HG02623 (cell line): ENCODE measurements around the gene TLR4.
A peak's percentile ranks its signal among the peaks of the same experiment; 100 is the strongest.

ENCODE experiments used
- ATAC-seq: cut with Tn5 transposase; IDR thresholded peaks from one replicate; pipeline ENCODE4 v1.9.1; 2021; ENCODE audit warnings: moderate library complexity; ENCODE audit not compliant: unreplicated experiment

The TLR4 gene

DNA sequence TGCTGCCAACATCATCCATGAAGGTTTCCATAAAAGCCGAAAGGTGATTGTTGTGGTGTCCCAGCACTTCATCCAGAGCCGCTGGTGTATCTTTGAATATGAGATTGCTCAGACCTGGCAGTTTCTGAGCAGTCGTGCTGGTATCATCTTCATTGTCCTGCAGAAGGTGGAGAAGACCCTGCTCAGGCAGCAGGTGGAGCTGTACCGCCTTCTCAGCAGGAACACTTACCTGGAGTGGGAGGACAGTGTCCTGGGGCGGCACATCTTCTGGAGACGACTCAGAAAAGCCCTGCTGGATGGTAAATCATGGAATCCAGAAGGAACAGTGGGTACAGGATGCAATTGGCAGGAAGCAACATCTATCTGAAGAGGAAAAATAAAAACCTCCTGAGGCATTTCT, 10.1 kb downstream of the TLR4 start:
- no peak for ATAC-seq

DNA sequence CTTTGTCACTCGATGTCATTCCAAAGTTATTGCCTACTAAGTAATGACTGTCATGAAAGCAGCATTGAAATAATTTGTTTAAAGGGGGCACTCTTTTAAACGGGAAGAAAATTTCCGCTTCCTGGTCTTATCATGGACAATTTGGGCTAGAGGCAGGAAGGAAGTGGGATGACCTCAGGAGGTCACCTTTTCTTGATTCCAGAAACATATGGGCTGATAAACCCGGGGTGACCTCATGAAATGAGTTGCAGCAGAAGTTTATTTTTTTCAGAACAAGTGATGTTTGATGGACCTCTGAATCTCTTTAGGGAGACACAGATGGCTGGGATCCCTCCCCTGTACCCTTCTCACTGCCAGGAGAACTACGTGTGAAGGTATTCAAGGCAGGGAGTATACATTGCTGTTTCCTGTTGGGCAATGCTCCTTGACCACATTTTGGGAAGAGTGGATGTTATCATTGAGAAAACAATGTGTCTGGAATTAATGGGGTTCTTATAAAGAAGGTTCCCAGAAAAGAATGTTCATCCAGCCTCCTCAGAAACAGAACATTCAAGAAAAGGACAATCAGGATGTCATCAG, 11.3 kb downstream of the TLR4 start:
- ATAC-seq: no peak

DNA sequence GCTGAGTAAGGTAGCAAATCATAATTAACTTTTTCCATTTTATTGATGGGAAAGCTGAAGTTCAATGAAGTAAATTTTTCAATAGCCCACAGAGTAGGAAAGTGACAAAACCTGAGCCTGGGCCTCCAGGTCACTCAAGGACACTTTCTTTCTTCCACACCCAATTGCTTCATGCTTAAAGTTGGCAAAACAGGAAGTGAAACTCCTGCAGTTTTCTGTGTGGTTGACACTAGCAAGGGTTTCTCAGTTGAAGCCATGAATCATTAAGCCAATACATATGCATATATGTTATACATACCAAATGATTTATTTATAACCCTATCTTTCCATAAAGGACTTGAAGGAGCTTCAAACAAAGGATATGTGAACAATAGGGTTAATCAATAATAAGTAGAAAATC, 13.9 kb downstream of the TLR4 start:
- ATAC-seq: peak; percentile 99

DNA sequence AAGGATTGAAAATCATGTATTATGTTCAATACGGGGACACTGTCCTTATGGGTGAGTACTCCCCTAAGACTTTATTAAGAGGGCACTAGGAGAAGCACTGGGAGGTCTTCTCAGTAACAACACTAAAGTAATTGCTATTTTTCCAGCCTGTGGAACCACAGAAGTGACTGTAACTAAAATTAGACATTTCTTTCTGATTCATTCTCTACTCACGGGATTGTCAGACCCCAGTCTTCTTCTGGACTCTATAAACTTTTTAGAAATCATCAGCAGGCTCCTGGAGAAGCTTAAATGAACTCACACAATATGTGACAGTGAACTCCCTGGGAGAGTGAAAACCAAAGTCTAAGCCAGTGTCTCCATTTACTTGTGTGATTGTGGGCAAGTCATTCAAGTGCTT, 14.5 kb downstream of the TLR4 start:
- no peak for ATAC-seq

DNA sequence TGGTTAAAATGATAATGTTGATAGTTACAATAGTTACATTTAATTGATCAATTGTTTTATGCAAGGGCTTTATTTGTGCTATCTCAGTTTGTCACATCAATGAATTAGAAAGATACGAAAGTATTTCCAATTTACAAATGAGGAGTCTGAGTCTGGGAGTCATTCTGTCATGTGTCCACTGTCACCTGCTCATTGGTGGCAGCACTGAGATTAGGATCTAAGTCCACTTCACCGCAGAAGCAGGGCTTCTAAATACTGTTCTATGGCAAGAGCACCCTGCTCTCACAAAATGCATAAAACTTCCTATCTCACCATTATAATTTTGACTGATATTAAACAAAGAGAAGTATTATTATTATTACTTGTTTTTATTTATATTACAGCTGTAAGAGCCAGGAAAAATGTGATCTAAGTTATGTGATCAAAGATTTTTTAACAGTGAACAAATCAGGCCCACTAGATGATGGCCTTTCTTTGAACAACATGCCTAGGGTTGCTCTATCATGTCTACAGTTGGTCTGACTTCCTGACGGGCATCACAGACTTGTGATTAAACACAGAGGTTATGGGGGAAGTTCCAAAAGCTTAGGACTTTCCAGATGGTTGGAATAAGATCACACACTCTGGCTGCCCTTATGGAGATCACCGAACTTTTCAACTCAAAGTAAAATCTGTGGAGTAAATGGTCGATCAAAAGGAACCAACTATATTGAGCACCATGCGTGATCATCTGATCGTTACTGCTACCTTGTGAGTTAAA, 15.1 kb downstream of the TLR4 start:
- no peak for ATAC-seq

DNA sequence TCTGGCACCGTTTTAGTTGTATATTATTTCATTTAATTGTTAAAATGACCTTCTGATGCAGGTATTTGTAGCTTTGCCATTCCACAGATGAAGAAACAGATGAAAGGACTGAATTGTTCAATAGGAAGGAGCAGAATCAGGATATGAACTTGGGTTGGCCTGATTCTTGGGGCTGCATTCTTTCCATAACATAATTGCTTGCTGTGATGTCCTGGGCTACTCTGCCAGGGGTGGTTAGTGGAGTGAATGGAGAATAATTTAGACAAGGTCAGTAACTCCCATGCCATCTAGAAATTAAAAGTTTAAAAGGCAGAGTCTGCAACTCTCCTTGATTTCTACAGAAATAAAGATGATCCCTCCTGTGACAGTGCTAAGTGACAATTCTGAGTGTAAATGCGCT, 15.9 kb downstream of the TLR4 start:
- no peak for ATAC-seq

DNA sequence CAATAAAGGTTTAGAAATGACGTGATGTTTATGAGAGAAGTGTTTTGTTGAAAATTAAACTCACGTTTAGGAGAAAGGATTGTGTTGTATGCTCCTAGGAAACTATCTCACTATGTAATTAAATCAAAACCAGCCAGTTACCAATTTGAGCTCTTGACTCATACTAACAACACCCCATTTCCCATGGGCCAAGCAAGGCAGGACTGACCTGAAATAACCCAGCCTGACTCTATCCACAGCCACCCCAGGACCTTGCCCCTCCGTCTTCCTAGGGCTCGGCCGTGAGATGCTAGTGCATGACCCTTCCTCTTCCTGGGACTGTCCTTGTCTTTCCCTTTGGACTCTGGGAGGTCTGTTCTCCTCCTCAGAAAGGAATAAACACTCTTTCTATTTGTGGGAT, 16.4 kb downstream of the TLR4 start:
- no peak for ATAC-seq

DNA sequence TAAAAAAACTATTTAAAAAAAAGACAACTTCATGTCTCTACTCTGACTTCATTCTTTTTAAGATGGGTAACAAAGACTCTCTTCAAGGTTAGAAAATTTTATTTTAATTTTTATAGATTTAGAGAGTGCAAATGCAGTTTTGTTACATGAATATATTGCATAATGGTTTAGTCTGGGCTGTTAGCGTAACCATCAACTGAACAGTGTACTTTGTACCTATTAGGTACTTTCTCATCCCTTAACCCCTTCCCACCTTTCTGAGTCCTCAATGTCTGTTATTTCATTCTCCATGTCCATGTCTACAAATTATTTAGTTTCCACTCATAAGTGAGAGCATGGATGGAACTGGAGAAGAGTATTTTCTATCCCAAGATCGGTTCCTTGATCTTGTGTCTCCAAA, 16.8 kb downstream of the TLR4 start:
- no peak for ATAC-seq

DNA sequence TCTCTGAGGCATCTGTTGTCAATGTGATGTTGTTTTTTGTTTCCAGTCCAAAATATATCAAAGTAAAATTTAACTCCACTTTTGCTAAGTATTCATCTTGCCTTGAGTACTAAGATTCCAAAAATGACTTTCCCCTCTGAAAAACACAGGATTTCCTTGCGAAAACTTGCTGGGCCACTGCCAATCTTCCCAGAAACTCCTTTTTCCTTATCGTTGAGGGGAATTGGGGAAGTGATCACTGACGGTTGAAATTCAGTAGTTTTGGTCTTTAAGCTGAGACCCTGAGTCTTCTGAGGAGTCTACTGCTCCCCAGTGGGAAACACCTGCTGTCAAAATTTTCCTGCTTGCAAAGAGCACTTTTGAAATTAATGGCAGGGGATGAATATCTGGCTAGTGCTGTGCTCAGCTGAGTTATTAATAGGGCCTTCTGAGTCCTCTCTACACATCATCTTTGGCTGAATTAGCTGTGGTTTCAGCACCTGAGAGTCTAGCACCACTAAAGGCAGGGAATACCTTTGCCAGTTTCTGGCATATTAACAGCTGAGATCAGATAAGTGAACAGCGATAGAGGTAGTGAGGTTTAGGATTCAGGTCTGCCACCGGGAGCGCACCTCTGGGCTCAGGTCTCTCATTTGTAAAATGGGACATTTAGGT, 18.0 kb downstream of the TLR4 start:
- no peak for ATAC-seq

DNA sequence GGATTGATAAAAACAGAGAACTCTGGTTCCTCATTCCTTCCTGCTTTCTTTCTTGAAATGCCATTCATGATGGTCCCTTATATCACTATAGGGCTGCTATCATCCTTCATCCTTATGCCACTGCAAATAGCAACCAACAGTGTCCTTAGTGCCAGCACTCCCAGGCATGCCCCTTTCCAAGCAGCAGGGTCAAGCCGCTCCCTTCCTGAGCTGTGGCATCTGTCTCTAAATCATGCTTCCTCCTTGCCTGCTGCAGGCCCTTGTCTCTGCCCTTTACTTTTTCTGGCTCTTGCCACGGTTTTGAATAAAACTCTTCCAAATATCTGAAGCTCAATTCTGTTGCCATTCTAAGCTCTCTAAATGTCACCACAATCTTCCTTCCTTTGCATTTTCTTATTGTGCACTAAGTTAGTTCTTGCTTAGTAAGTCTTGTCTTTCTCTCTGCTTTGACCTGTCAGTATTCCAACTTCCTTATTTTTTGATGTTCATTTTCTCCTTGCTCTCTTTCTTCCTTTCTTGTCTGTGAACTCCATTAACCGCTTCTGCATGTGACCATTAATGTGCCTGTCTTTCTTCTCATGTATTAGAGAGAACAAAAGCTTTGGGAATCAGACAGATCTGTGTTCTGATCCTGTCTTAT, 19.9 kb downstream of the TLR4 start:
- ATAC-seq: no peak

DNA sequence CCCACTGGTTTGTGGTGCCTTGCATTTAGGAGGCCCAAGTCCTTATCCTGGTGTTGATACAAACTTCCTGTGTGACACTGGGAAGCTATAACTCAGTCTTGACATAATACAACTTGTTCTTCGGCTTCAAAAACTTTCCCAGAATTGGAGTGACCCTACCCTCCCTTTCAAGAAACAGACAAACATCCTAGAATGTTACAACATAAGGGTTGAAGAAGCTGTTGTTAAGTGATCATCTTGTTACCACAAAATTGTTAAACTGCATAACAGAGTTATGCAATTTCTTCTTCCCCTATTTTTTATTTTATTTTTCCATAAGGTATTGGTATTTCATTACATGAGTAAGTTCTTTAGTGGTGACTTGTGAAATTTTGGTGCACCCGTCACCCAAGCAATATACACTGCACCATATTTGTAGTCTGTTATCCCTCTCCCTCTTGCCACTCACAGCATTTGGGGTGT, 21.3 kb downstream of the TLR4 start:
- no peak for ATAC-seq

DNA sequence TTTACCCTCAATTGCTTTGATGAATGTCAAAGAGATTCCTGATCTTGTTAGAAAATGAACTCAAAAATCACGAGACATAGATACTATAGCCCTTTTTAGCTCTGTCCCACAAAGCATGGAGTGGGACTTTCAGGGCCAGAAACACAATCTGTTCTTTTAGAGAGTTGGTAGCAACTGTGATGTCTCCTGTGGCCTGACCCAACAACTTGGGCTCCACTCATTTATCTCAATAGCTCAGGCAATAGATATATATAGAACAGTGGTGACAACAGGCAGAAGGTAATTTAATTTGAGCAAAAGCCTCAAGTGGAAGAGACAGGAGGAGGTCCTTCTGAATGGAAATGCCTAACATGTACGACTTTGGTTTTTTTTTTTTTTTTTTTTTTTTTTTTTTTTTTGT, 25.2 kb downstream of the TLR4 start:
- ATAC-seq: no peak

DNA sequence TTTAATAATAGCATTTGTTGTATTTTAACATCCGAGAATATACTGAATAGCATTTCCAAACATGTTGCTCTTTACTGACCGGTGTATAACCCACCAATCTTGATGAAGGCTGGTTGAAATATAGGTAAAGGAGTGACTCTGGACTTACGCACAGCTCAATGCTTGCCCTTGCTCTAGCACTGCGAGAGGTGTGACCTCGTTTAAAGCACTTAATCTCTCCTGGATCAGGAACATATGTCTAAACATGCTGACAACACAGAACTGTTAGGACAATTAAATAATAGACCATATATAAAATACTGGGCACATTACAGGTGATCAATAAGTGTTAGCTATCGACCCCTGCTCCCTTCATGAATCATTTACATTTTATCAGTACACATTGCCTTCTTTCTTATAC, 28.3 kb downstream of the TLR4 start:
- ATAC-seq: no peak

DNA sequence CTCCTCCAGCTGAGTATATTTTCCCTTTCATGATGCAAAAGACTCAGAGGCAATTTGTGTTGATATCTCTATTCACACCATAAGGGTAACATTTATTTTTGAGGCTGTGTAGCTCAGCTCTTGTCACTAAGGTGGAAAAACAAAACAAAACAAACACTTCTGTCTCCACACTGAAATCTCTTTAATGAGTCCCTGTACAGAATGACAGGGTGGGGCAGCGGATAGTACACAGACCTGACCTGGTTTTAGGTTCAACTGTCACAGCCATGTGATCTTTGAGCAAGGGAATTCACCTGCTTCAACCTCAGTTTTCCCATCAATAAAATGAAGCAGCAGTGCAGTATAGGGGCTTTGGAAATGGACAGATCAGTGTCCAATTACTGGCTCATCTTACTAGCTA, 29.3 kb downstream of the TLR4 start:
- no peak for ATAC-seq

DNA sequence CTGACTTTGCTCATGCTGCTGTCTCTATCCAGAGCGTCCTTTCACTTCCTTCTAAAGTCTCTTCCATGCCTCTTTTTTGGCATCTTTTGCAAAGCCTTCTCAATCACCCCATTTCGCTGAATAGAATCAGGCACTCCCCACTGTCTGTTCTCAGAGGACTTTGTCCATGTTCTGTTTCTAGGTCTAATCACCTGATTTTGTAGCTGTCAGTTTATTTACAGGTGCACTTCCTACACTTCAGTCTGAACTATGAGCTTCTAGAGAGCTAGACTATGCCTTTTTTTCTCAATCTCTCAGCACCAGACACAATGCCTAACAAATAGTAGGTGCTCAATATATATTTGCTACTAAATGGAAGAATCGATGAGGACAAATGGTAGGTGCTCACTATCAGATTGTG, 29.9 kb downstream of the TLR4 start:
- no peak for ATAC-seq

DNA sequence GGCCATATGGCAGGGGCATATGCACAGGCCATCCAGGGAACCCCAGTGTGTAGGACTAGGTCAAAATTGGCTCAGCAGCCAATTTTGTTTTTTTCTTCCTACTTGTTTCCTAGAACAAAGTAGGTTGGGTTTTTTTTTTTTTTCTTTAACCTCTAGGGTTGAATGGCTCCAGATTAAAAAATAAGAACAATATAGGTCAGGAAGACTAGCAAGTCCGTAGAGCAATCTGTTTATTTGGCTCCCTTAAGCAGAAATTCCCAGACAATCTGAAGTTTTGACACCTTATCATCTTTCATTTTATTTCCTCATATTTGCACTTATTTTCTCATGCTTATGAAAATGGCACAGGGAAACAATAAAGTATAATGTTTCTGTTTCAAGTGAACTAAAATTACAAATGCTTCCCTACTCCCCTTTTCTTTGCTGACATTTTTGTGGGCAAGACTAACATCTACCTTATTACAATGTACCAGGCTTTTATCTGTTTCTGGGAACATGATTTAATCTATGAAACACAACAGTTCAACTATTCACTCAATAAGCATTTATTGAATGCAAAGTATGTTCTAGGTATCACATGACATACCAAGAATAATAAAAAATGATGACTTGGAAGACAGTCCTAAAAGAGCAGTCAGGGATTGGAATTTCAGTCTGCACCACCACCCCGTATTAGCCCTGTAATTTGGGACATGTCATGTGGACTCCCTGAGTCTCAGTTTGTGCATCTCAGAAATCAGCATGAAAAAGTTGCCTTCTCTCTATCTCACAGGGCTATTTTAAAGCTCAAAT, 30.5 kb downstream of the TLR4 start:
- no peak for ATAC-seq

DNA sequence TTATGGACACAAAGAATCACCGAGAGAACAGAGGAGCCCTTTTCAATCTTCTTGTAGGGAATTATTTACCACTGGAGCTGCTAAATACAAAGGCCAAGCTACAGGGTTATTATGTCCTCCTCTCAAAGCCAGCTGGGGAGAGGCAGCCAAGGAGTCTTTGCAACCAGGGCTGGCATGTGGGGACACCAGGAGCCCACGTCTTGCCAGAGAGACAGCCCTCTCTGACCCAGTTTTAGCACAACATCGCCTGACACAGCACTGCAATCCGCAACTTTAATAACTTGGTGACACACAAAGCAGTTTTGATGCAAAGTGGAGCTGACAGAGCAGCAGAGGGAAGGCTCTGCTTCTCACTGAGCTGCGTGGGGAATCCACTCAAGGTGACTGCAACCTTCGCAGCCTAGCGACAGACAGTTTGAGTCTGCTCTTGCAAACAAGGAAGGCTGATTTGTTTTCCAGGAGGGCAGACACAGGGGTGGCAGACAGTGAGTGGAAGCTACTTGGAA, 33.6 kb downstream of the TLR4 start:
- ATAC-seq: no peak

DNA sequence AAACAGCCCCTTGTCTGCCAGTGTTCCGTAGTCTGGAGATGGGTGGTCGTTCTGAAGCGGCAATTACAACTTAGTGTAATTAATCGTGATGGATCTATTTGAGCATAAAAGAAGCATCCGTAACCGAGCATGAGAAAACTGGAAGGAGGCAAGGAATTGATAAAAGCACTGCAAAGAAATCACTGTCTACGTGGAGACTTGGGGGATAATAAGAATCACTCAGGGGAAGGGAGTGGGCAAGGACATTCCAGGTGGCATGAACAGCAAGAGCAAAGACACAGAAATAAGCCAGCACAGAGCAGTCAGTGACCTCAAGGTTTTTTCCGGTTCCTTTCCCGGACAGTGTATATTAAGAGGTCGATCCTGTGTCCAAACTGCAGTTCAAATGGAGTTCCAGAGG, 35.0 kb downstream of the TLR4 start:
- ATAC-seq: no peak

DNA sequence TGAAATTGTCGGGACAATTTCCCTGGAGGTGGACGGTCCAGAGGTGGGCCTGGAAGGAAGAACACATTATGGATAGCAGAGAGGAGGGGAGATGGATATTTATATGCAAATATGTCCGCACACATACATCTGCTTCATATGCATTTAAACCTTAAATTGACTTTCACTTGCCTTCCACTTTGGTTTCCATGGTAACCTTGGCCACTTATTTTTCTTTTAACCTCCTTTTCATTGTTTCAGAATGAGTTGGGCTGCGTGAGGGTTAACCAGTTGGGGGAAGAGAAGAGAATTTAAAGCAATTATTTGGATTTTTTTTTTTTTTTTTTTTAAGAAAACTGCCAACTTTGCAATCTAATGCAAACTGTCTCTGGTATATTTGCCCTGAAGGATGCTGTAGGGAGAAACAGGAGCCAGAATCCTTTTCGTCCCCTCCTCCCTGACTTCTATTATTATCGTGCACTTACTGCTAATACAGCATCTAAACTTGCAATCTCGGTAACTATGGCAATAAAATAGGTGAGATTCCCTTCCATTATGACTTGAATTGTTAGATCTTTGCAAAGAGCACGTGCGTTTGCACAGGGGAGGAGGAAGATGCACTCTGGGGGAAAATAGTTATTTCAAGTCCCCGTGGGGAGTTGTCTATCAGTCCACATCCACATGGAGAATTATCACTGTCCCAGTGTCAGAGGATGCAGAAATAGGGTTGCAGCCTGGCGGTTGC, 35.6 kb downstream of the TLR4 start:
- ATAC-seq: no peak

DNA sequence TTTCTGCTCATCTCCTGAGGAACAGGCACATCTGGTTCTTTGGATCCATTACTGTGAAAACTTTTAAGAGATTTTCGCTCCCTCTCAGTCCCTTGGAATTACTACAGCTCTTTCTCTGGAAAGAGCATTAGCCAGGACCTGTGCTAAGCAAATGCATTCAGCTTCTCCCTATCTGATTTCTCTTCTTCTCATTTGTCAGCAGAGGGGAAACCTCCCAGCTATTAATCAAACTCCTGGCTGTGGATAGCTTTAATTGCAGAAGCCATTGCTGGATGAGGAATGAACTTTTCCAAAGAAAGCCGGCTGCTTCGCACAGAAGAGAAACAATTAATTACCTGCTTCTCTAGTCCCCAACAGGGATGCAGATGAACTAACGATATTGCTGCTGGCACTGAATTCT, 37.9 kb downstream of the TLR4 start:
- ATAC-seq: no peak
